ENCODE results near the gene TAF15.

DNA sequence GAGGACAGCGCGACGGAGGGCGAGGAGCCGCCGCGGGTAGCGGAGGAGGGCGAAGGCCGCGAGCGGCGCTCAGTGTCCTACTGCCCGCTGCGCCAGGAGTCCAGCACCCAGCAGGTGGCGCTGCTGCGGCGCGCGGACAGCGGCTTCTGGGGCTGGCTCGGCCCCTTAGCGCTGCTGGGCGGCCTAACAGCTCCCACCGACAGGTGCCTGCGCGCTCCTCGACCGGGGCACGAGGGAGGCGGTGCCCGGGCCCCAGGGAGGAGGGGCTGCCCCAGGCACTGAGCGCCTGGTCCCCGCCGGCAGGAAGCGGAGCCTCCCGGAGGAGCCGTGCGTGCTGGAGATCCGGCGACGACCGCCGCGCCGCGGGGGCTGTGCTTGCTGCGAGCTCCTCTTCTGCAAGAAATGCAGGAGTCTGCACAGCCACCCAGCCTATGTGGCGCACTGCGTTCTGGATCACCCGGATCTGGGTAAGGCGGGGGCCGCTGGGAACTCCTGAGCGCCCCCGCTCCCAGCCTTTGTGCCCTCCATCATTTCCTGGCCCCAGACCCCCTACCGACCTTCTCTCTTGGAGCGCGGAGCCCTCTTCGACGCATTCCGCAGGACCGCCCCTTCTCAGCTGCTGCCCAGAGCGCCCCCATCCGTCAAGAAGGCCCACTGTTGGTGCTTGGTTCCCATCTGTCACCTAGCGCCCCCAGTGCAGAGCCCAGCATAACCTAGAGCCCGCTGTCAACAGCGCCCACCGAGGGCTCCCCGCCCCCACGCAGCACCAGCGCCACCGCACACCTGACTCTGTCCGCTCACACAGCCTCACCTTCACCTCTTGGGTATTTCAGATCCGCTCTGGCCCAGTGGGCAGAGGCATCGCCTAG is 44.9 kb upstream of the TAF15 start:
- TF ChIP-seq, protein P1, sequence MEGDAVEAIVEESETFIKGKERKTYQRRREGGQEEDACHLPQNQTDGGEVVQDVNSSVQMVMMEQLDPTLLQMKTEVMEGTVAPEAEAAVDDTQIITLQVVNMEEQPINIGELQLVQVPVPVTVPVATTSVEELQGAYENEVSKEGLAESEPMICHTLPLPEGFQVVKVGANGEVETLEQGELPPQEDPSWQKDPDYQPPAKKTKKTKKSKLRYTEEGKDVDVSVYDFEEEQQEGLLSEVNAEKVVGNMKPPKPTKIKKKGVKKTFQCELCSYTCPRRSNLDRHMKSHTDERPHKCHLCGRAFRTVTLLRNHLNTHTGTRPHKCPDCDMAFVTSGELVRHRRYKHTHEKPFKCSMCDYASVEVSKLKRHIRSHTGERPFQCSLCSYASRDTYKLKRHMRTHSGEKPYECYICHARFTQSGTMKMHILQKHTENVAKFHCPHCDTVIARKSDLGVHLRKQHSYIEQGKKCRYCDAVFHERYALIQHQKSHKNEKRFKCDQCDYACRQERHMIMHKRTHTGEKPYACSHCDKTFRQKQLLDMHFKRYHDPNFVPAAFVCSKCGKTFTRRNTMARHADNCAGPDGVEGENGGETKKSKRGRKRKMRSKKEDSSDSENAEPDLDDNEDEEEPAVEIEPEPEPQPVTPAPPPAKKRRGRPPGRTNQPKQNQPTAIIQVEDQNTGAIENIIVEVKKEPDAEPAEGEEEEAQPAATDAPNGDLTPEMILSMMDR (IDR thresholded peaks at IDR 0.05), result peak; percentile 66 to 100 (median 95)
- TF ChIP-seq POLR2A (IDR thresholded peaks at IDR 0.05), result peak in 1 of 2 donors; percentile 37

Measured in thyroid gland (tissue), 4 donors.